SK-N-SH treated with all-trans-retinoic acid at 6 μM for 48 hours (cell line): Measurements from ENCODE around the gene DIP2B.

ENCODE experiments used
- ATAC-seq: fragments of 200-7000 bp; cut with Tn5 transposase; 3 replicates; pipeline ENCODE4 v1.9.1; 2020; ENCODE audit warnings: mild to moderate bottlenecking, moderate library complexity
- ARNTL ChIP-seq: fragments of 450-650 bp; formaldehyde crosslinking; IDR thresholded peaks from 2 replicates; pipeline ENCODE4 v1.5.0; 2020; ENCODE audit warnings: low read depth, mild to moderate bottlenecking, moderate library complexity, borderline replicate concordance
- BACH2 ChIP-seq: fragments of 250-450 bp; sonication (Bioruptor Pico); IDR thresholded peaks from 2 replicates; pipeline ENCODE4 v1.9.0; 2021; ENCODE audit warnings: mild to moderate bottlenecking, borderline replicate concordance
- CREB5 ChIP-seq: fragments of 250-450 bp; sonication (Bioruptor Pico); IDR thresholded peaks from 2 replicates; pipeline ENCODE4 v1.5.1; 2020; ENCODE audit warnings: low read depth, mild to moderate bottlenecking, moderate library complexity
- ESRRG ChIP-seq: fragments of 250-450 bp; sonication (Bioruptor Pico); IDR thresholded peaks from 2 replicates; pipeline ENCODE4 v1.6.1; 2021; ENCODE audit warnings: mild to moderate bottlenecking
- GLIS3 ChIP-seq: fragments of 250-450 bp; sonication (Bioruptor Pico); IDR thresholded peaks from 2 replicates; pipeline ENCODE4 v1.5.0; 2020; ENCODE audit warnings: mild to moderate bottlenecking, moderate library complexity
- ISL1 ChIP-seq: fragments of 250-450 bp; sonication (Bioruptor Pico); IDR thresholded peaks from 2 replicates; pipeline ENCODE4 v2.1.2; 2022; ENCODE audit warnings: mild to moderate bottlenecking, moderate library complexity
- OSR1 ChIP-seq: fragments of 250-450 bp; sonication (Bioruptor Pico); IDR thresholded peaks from 2 replicates; pipeline ENCODE4 v1.8.0; 2022; ENCODE audit warnings: moderate library complexity, mild to moderate bottlenecking, inconsistent platforms
- PATZ1 ChIP-seq: fragments of 250-450 bp; sonication (Bioruptor Pico); IDR thresholded peaks from 2 replicates; pipeline ENCODE4 v1.8.0; 2020; ENCODE audit warnings: mild to moderate bottlenecking, moderate library complexity, borderline replicate concordance
- POU6F1 ChIP-seq: fragments of 250-450 bp; sonication (Bioruptor Pico); IDR thresholded peaks from 2 replicates; pipeline ENCODE4 v1.8.0; 2021; ENCODE audit warnings: low read depth, mild to moderate bottlenecking, moderate library complexity, borderline replicate concordance
- PPARA ChIP-seq: fragments of 250-450 bp; sonication (Bioruptor Pico); IDR thresholded peaks from 2 replicates; pipeline ENCODE4 v1.5.0; 2020; ENCODE audit warnings: mild to moderate bottlenecking, borderline replicate concordance
- RARB ChIP-seq: fragments of 250-450 bp; sonication (Bioruptor Pico); IDR thresholded peaks from 2 replicates; pipeline ENCODE4 v1.8.0; 2021; ENCODE audit warnings: mild to moderate bottlenecking, moderate library complexity
- SNAI2 ChIP-seq: fragments of 250-450 bp; sonication (Bioruptor Pico); IDR thresholded peaks from 2 replicates; pipeline ENCODE4 v1.5.0; 2020; ENCODE audit warnings: mild to moderate bottlenecking, moderate library complexity
- TCF4 ChIP-seq: fragments of 250-450 bp; sonication (Bioruptor Pico); IDR thresholded peaks from 2 replicates; pipeline ENCODE4 v1.8.0; 2021; ENCODE audit warnings: mild to moderate bottlenecking, moderate library complexity, borderline replicate concordance
- TOX ChIP-seq: fragments of 250-450 bp; sonication (Bioruptor Pico); IDR thresholded peaks from 2 replicates; pipeline ENCODE4 v1.8.0; 2021; ENCODE audit warnings: mild to moderate bottlenecking, moderate library complexity, borderline replicate concordance
- TSHZ2 ChIP-seq: fragments of 250-450 bp; sonication (Bioruptor Pico); IDR thresholded peaks from 2 replicates; pipeline ENCODE4 v1.5.0; 2020; ENCODE audit warnings: mild to moderate bottlenecking, moderate library complexity
- ZC3H10 ChIP-seq: fragments of 250-450 bp; sonication (Bioruptor Pico); IDR thresholded peaks from 2 replicates; pipeline ENCODE4 v1.5.1; 2021; ENCODE audit warnings: mild to moderate bottlenecking, moderate library complexity
- ZFP3 ChIP-seq: fragments of 250-450 bp; sonication (Bioruptor Pico); IDR thresholded peaks from 2 replicates; pipeline ENCODE4 v1.5.0; 2020; ENCODE audit warnings: mild to moderate bottlenecking, moderate library complexity
- ZFP30 ChIP-seq: fragments of 450-650 bp; formaldehyde crosslinking; IDR thresholded peaks from 2 replicates; pipeline ENCODE4 v1.5.0; 2022; ENCODE audit warnings: mild to moderate bottlenecking, moderate library complexity
- ZNF565 ChIP-seq: fragments of 450-650 bp; formaldehyde crosslinking; conservative IDR thresholded peaks from 2 replicates; pipeline ENCODE4 v1.5.0; 2020; ENCODE audit warnings: low read depth, mild to moderate bottlenecking, moderate library complexity
- ZNF70 ChIP-seq: fragments of 450-650 bp; formaldehyde crosslinking; IDR thresholded peaks from 2 replicates; pipeline ENCODE4 v1.5.0; 2020; ENCODE audit warnings: mild to moderate bottlenecking, moderate library complexity
- ZNF8 ChIP-seq: fragments of 450-650 bp; formaldehyde crosslinking; IDR thresholded peaks from 2 replicates; pipeline ENCODE4 v1.5.0; 2020; ENCODE audit warnings: mild to moderate bottlenecking, moderate library complexity

Gene DIP2B

GRCh38 chr12:50564237-50564947, 59.6 kb downstream of the DIP2B start:
- no peak for TF ChIP-seq BACH2 (CRISPR knock-in tag)
- no peak for TF ChIP-seq TCF4
- TF ChIP-seq ZNF565 (CRISPR knock-in tag), result no peak
- TF ChIP-seq PPARA (CRISPR knock-in tag), result no peak
- no peak for TF ChIP-seq ZC3H10 (CRISPR knock-in tag)
- no peak for TF ChIP-seq ARNTL (CRISPR knock-in tag)
- no peak for TF ChIP-seq POU6F1 (CRISPR knock-in tag)
- no peak for TF ChIP-seq ZFP3 (CRISPR knock-in tag)
- no peak for TF ChIP-seq SNAI2 (CRISPR knock-in tag)
- no peak for TF ChIP-seq ZNF8
- TF ChIP-seq PATZ1 (CRISPR knock-in tag), result no peak
- no peak for TF ChIP-seq TSHZ2
- TF ChIP-seq ZNF70 (CRISPR knock-in tag), result no peak
- TF ChIP-seq ZFP30 (CRISPR knock-in tag), result no peak
- ATAC-seq, result no peak

GRCh38 chr12:50564948-50565297, 60.1 kb downstream of the DIP2B start:
- TF ChIP-seq SNAI2 (CRISPR knock-in tag) (no peak), ZNF70 (CRISPR knock-in tag) (no peak), TSHZ2 (no peak), ISL1 (no peak)
- ATAC-seq, result no peak

- no peak for ATAC-seq
- TF ChIP-seq PPARA (CRISPR knock-in tag) (no peak), ISL1 (no peak), PATZ1 (CRISPR knock-in tag) (no peak), ZFP30 (CRISPR knock-in tag) (no peak), TOX (CRISPR knock-in tag) (no peak), OSR1 (CRISPR knock-in tag) (no peak), ESRRG (CRISPR knock-in tag) (no peak), BACH2 (CRISPR knock-in tag) (no peak), ARNTL (CRISPR knock-in tag) (no peak), ZFP3 (CRISPR knock-in tag) (no peak), GLIS3 (CRISPR knock-in tag) (no peak), ZNF565 (CRISPR knock-in tag) (no peak), RARB (CRISPR knock-in tag) (no peak), CREB5 (CRISPR knock-in tag) (no peak)
Observed at GRCh38 chr12:50566066-50566465, 61.3 kb downstream of the DIP2B start.
